HepG2 (cell line): Measurements from ENCODE around the gene GCLM. TPM values are rescaled to one million over a fixed set of nuclear protein-coding genes. Genes with fewer than 3 reads are reported as not detected.

Source experiments
- ADNP ChIP-seq: sonication (generic); formaldehyde crosslinking; IDR thresholded peaks from 2 replicates; pipeline ENCODE4 v1.4.0; 2020; ENCODE audit warnings: missing genetic modification reagents
- ARID2 ChIP-seq: sonication (generic); formaldehyde crosslinking; IDR thresholded peaks from 2 replicates; pipeline ENCODE4 v1.8.1; 2022; ENCODE audit warnings: mild to moderate bottlenecking, missing genetic modification reagents, borderline replicate concordance
- ARID3A ChIP-seq: IDR thresholded peaks from 2 replicates; pipeline ENCODE4 v1.6.1; 2012; ENCODE audit warnings: low read depth, low read length, improper control_type of control experiment
- CREM ChIP-seq, 2 experiments: sonication (generic) in 1 of 2; formaldehyde crosslinking in 1 of 2; IDR thresholded peaks; 2 replicates each; pipeline versions ENCODE4 v1.4.0 to v1.6.1; 2016 to 2020; ENCODE audit warnings: antibody characterized with exemption in 1 of 2, mild to moderate bottlenecking in 1 of 2, missing genetic modification reagents in 1 of 2
- DDIT3 ChIP-seq: sonication (generic); formaldehyde crosslinking; IDR thresholded peaks from 2 replicates; pipeline ENCODE4 v1.4.0; 2020; ENCODE audit warnings: mild to moderate bottlenecking, missing genetic modification reagents
- FOXA3 ChIP-seq: IDR thresholded peaks from 2 replicates; pipeline ENCODE4 v1.6.1; 2016; ENCODE audit warnings: missing genetic modification reagents, missing compliant biosample characterization
- GATAD1 ChIP-seq: IDR thresholded peaks from 2 replicates; pipeline ENCODE4 v1.6.1; 2016; ENCODE audit warnings: missing genetic modification reagents, missing compliant biosample characterization
- HMG20A ChIP-seq: IDR thresholded peaks from 2 replicates; pipeline ENCODE4 v1.6.1; 2016; ENCODE audit warnings: borderline replicate concordance
- HNF1A ChIP-seq, 2 experiments: sonication (generic) in 1 of 2; formaldehyde crosslinking in 1 of 2; IDR thresholded peaks; 2 replicates each; pipeline versions ENCODE4 v1.4.0 to v1.6.1; 2016 to 2020; ENCODE audit warnings: borderline replicate concordance in 1 of 2, low read depth in 1 of 2, mild to moderate bottlenecking in 1 of 2, missing genetic modification reagents in 1 of 2
- KLF12 ChIP-seq: sonication (generic); formaldehyde crosslinking; IDR thresholded peaks from 2 replicates; pipeline ENCODE4 v1.4.0; 2020; ENCODE audit warnings: missing genetic modification reagents, borderline replicate concordance
- LCORL ChIP-seq, 2 experiments: fragments of 450-650 bp in 1 of 2; sonication (generic) in 1 of 2; formaldehyde crosslinking in 1 of 2; IDR thresholded peaks; 2 replicates each; pipeline versions ENCODE4 v1.5.0 to v1.6.1; 2017 to 2020; ENCODE audit warnings: antibody characterized with exemption in 1 of 2, missing genetic modification reagents in 1 of 2
- MXD4 ChIP-seq: IDR thresholded peaks from 2 replicates; pipeline ENCODE4 v1.6.1; 2016; ENCODE audit warnings: mild to moderate bottlenecking, missing biosample characterization, missing genetic modification reagents
- NCOA2 ChIP-seq: sonication (generic); formaldehyde crosslinking; IDR thresholded peaks from 2 replicates; pipeline ENCODE4 v1.8.0; 2022; ENCODE audit warnings: inconsistent platforms
- RARA ChIP-seq: IDR thresholded peaks from 2 replicates; pipeline ENCODE4 v1.6.1; 2016; ENCODE audit warnings: missing genetic modification reagents, missing compliant biosample characterization
- REPIN1 ChIP-seq: sonication (generic); formaldehyde crosslinking; IDR thresholded peaks from 2 replicates; pipeline ENCODE4 v1.8.0; 2022; ENCODE audit warnings: missing genetic modification reagents, low read depth, mild to moderate bottlenecking, borderline replicate concordance
- SATB2 ChIP-seq: sonication (generic); formaldehyde crosslinking; IDR thresholded peaks from 2 replicates; pipeline ENCODE4 v1.5.0; 2020; ENCODE audit warnings: missing genetic modification reagents
- TFDP2 ChIP-seq: sonication (generic); formaldehyde crosslinking; IDR thresholded peaks from 2 replicates; pipeline ENCODE4 v1.4.0; 2020; ENCODE audit warnings: missing genetic modification reagents
- THAP9 ChIP-seq: sonication (generic); formaldehyde crosslinking; IDR thresholded peaks from 2 replicates; pipeline ENCODE4; 2020; ENCODE audit warnings: missing genetic modification reagents, mild to moderate bottlenecking, borderline replicate concordance
- ZNF501 ChIP-seq: sonication (generic); formaldehyde crosslinking; IDR thresholded peaks from 2 replicates; pipeline ENCODE4 v1.5.1; 2020; ENCODE audit warnings: mild to moderate bottlenecking, moderate library complexity, missing genetic modification reagents
- polyA plus RNA-seq, 8 experiments: library from polyadenylated mRNA; depleted of rRNA in 3 of 8; stranded (reverse) in 7 of 8; unstranded in 1 of 8; fragments of >200 nt; fragmentation: Illumina TruSeq in 4 of 8; extraction: Trizol in 4 of 8; gene quantifications; 2 replicates each; pipeline versions ENCODE4 v1.2.1 to v1.2.3, GENCODE V29; 2011 to 2016; ENCODE audit warnings: low read depth in 4 of 8, missing spikeins in 1 of 8, mixed read lengths in 1 of 8; ENCODE audit not compliant: insufficient read depth in 1 of 8
- total RNA-seq, 5 experiments: library from RNA; depleted of rRNA; stranded (reverse); fragments of >200 nt; fragmentation: Illumina TruSeq; extraction: Trizol; gene quantifications; 2 replicates each; pipeline ENCODE4 v1.2.3, GENCODE V29; 2016; ENCODE audit warnings: low read depth in 1 of 5

GCLM gene
- total and polyA plus RNA-seq, 2 of the 13 experiments (the other 11 are each of a cell fraction or from before 2014, with no cell fraction given), result 8.7 to 29.9 TPM

- TF ChIP-seq FOXA3 (CRISPR knock-in tag), result peak; percentile 53
- peak; percentile 85 for TF ChIP-seq HNF1A (IDR thresholded peaks at IDR 0.05; ENCODE audit: low read depth)
- TF ChIP-seq HNF1A (CRISPR knock-in tag; IDR thresholded peaks at IDR 0.05; ENCODE audit: borderline replicate concordance), result no peak
- TF ChIP-seq LCORL (IDR thresholded peaks at IDR 0.05), result no peak
- TF ChIP-seq LCORL (CRISPR knock-in tag; IDR thresholded peaks at IDR 0.05), result 0 out of 2 replicates have a peak, but pooled peaks have one; percentile 22
- 0 out of 2 replicates have a peak, but pooled peaks have one; percentile 18 for TF ChIP-seq REPIN1 (CRISPR knock-in tag)
- no peak for TF ChIP-seq ADNP (CRISPR knock-in tag)
- no peak for TF ChIP-seq KLF12 (CRISPR knock-in tag)
- no peak for TF ChIP-seq ARID2 (CRISPR knock-in tag)
- peak; percentile 51; the same call in 1 of the 2 replicates for TF ChIP-seq CREM (IDR thresholded peaks at IDR 0.05)
- no peak for TF ChIP-seq CREM (CRISPR knock-in tag; IDR thresholded peaks at IDR 0.05)
- TF ChIP-seq ARID3A, result peak; percentile 68
- peak; percentile 76 for TF ChIP-seq RARA (CRISPR knock-in tag)
- TF ChIP-seq GATAD1, result peak; percentile 21; the same call in 1 of the 2 replicates
- TF ChIP-seq ZNF501 (CRISPR knock-in tag), result no peak
- TF ChIP-seq SATB2 (CRISPR knock-in tag), result 0 out of 2 replicates have a peak, but pooled peaks have one; percentile 65
- no peak for TF ChIP-seq TFDP2 (CRISPR knock-in tag)
- no peak for TF ChIP-seq THAP9 (CRISPR knock-in tag)
- peak; percentile 65 for TF ChIP-seq NCOA2 (CRISPR knock-in tag)
- peak; percentile 90 for TF ChIP-seq HMG20A (CRISPR knock-in tag)
- no peak for TF ChIP-seq MXD4
- TF ChIP-seq DDIT3 (CRISPR knock-in tag), result no peak
Measured at GRCh38 chr1:93905734-93906133, 3.5 kb downstream of the GCLM start (continued).
